Measurements from ENCODE around the gene KIF2B. TPM values are rescaled to one million over a fixed set of nuclear protein-coding genes. Genes with fewer than 3 reads are reported as not detected.

Gene KIF2B
- total RNA-seq, 1 donor from 2014 or later, result not detected

- Mint-ChIP-seq H3K9me3 (ENCODE audit: low read depth) (no peaks in the 10 kb centered on the region), H3K27me3 (no peaks in the 10 kb centered on the region), H3K36me3 (ENCODE audit: insufficient read depth) (no peaks in the 10 kb centered on the region), H3K4me1 (ENCODE audit: low read depth) (peaks cover 2% of the 10 kb centered on the region), H3K4me3 (ENCODE audit: low read depth) (no peak overlapping the region), H3K27ac (no peak overlapping the region)
- DNase-seq (ENCODE audit: low spot score, unreplicated experiment), result no peak
- TF ChIP-seq CTCF (IDR thresholded peaks at IDR 0.05; ENCODE audit: unreplicated experiment), result no peak
These were observed 27.9 kb upstream of the KIF2B start for GRCh38 chr17:53794875-53795274.

- Mint-ChIP-seq H3K4me3 (ENCODE audit: low read depth) (no peak overlapping the region), H3K9me3 (ENCODE audit: low read depth) (no peaks in the 10 kb centered on the region), H3K27me3 (no peaks in the 10 kb centered on the region), H3K27ac (no peak overlapping the region), H3K4me1 (ENCODE audit: low read depth) (peaks cover 2% of the 10 kb centered on the region), H3K36me3 (ENCODE audit: insufficient read depth) (no peaks in the 10 kb centered on the region)
- TF ChIP-seq CTCF (IDR thresholded peaks at IDR 0.05; ENCODE audit: unreplicated experiment), result no peak
- DNase-seq (ENCODE audit: low spot score, unreplicated experiment), result no peak
These were observed 26.1 kb upstream of the KIF2B start for GRCh38 chr17:53796642-53797041.

GRCh38 chr17:53797501-53797900, 25.2 kb upstream of the KIF2B start:
- Mint-ChIP-seq H3K9me3 (ENCODE audit: low read depth) (no peaks in the 10 kb centered on the region), H3K4me1 (ENCODE audit: low read depth) (peaks cover 2% of the 10 kb centered on the region), H3K27ac (no peak overlapping the region), H3K4me3 (ENCODE audit: low read depth) (no peak overlapping the region), H3K27me3 (no peaks in the 10 kb centered on the region), H3K36me3 (ENCODE audit: insufficient read depth) (no peaks in the 10 kb centered on the region)
- TF ChIP-seq CTCF (IDR thresholded peaks at IDR 0.05; ENCODE audit: unreplicated experiment), result no peak
- DNase-seq (ENCODE audit: low spot score, unreplicated experiment), result no peak

- DNase-seq (ENCODE audit: low spot score, unreplicated experiment), result no peak
- no peak for TF ChIP-seq CTCF (IDR thresholded peaks at IDR 0.05; ENCODE audit: unreplicated experiment)
- Mint-ChIP-seq H3K27ac (no peak overlapping the region), H3K4me3 (ENCODE audit: low read depth) (no peak overlapping the region), H3K36me3 (ENCODE audit: insufficient read depth) (no peaks in the 10 kb centered on the region), H3K4me1 (ENCODE audit: low read depth) (no peaks in the 10 kb centered on the region), H3K27me3 (no peaks in the 10 kb centered on the region), H3K9me3 (ENCODE audit: low read depth) (no peaks in the 10 kb centered on the region)
These were observed 18.3 kb upstream of the KIF2B start for GRCh38 chr17:53804437-53804836.

GRCh38 chr17:53806473-53806872, 16.3 kb upstream of the KIF2B start:
- H3K27me3 Mint-ChIP-seq, result no peaks in the 10 kb centered on the region
- H3K36me3 Mint-ChIP-seq (ENCODE audit: insufficient read depth), result no peaks in the 10 kb centered on the region
- no peak for TF ChIP-seq CTCF (IDR thresholded peaks at IDR 0.05; ENCODE audit: unreplicated experiment)
- no peak for DNase-seq (ENCODE audit: low spot score, unreplicated experiment)
- H3K4me1 Mint-ChIP-seq (ENCODE audit: low read depth), result no peaks in the 10 kb centered on the region
- no peak overlapping the region for H3K27ac Mint-ChIP-seq
- peaks cover 3% of the 10 kb centered on the region for H3K9me3 Mint-ChIP-seq (ENCODE audit: low read depth)
- no peak overlapping the region for H3K4me3 Mint-ChIP-seq (ENCODE audit: low read depth)

Data from progenitor cell of endocrine pancreas (in vitro differentiated cells).